NCI-H510A (cell line): Measurements from ENCODE around the gene CCDC85C.

ENCODE experiments used
- DNase-seq: peaks from one replicate; lab custom pipeline; 2025; lab: John Stamatoyannopoulos, UW

Gene CCDC85C

DNA sequence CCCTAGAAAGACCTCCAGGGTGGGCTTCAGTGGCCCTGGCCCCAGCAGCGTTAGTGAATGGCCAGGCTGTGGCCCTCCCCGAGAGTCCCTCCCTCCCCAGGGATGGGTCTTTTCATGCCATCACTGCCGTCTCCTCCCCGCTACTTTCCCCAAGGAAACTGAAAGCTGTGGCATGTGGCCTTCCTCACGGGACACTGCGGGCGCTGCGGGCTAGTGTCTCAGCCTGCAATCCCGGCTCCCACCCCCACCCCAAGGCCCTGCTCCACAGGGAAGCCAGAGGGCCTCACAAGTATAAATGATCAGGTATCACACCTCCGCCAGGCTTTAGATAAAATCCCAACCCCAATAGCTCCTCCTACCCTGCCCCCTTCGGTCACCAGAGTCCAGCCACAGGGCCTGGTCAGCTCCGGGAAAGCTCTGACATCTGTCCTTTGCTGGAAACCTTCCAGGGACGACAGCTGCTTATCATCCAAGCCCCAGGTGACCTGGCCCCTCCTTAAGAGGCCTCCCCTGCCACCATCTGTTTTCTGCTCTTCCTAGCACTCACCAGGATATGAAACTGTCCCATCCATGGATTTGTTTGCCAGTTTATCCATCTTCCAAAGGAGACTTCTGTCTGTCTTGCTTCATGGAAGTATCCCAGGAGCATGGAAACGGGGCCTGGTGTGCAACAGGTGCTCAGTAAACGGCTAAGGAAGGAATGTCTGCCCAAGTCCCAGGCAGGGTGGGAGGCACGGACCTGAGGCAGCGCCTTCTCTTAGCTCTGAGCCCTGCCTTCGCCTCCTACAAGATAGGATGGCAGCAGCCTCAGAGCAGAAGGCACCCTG lies 31.6 kb downstream of the CCDC85C start:
- no peak for DNase-seq

DNA sequence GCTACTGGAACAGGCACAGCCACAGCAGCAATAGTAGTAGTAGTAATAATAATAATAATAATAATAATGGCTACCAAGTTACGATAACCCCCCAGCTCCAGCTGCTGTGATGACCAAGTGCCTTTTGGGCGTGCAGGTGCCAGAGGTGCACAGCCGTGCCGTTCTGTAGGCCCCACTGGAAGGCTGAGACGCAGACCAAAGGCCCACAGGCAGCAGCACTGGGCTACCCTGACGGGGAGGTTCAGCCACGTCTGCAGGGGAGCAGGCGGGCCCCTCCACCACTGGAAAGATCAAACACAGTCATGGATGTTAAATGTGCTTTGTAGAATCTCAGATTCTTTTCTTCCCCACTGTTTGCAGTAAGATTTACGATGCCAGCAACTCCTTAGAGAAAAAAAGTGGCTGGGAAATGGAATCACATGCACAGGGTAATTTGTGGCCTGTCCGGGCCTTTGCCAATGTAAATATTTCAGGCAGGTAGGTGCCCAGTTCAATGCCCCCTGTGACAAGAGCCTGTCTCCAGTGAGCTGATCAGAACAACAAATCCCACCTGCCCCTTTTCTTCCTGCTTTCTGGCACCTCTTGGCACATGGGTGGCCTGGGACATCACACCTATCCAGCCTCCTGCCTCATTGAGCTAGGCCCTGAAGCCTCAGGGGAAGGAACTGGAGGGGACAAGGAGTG lies 32.6 kb downstream of the CCDC85C start:
- no peak for DNase-seq

DNA sequence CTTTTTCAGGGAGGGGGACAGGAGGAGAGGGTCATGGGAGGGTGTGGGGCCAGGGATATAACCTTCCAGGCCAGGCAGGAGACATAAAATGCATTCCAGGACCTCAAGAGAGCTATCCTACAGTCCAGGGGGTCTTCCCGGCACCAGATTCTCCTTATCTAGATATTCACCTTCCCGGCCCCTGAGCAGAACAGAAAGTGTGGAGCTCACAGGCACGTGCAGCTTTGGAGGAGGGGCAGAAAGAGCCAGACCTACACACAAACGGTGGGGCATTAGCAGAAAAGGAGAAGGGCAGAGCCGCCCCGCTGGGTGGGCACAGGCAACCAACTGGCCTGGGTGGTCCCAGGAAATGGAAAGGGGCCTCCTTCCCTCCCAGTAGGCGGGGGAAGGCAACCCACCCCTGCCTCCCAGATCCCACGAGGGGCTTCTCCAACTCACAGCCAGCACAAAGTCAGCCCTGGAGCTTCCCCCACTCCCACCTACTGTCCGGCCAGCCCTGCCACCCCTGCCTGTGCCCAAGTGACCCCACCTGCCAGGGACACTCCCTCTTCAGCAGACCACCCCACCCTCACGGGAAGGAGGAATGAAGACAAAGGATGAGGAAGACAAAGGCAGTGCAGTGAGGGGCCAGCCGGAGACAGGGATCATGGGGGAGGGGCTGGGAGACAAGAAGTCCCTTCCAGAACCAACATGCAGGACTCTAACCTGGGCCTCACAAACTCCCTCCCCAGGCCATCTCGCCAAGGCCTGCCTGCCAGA lies 33.3 kb downstream of the CCDC85C start:
- no peak for DNase-seq

DNA sequence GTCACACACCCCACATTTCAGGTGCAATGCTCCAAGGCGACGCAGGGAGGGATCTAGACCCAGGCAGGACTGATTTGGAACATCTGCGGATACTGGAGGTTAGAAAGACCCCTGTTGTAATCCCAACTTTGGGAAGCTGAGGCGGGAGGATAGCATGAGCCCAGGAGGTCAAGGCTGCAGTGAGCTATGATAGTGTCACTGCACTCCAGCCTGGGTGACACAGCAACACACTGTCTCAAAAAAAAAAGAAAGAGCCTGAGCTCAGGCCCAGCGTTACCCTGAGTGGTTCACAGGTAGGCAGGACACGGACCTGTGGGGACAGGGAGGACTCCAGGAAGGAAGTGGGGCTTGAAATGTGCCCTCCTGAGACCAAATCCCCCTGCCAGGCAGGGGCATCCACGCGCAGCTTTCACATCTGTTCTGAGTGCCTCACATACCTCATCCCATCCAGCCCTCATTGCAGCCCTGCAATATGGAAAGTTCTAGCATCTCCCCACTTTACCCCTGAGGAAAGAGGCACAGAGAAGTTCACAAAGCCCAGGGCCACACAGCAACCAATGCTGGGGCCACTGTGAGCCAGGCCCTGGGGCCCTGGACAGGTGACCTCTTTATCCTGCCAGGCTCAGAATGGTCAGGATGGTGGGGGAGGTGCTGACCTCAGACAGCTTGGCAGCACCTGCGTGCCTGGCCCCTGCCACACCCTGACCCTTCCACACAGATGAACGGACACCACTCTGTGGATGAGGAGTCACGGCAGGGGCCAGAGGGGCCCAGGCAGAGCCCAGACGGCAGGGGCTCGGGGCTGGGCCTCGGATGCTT lies 34.1 kb downstream of the CCDC85C start:
- DNase-seq: no peak

DNA sequence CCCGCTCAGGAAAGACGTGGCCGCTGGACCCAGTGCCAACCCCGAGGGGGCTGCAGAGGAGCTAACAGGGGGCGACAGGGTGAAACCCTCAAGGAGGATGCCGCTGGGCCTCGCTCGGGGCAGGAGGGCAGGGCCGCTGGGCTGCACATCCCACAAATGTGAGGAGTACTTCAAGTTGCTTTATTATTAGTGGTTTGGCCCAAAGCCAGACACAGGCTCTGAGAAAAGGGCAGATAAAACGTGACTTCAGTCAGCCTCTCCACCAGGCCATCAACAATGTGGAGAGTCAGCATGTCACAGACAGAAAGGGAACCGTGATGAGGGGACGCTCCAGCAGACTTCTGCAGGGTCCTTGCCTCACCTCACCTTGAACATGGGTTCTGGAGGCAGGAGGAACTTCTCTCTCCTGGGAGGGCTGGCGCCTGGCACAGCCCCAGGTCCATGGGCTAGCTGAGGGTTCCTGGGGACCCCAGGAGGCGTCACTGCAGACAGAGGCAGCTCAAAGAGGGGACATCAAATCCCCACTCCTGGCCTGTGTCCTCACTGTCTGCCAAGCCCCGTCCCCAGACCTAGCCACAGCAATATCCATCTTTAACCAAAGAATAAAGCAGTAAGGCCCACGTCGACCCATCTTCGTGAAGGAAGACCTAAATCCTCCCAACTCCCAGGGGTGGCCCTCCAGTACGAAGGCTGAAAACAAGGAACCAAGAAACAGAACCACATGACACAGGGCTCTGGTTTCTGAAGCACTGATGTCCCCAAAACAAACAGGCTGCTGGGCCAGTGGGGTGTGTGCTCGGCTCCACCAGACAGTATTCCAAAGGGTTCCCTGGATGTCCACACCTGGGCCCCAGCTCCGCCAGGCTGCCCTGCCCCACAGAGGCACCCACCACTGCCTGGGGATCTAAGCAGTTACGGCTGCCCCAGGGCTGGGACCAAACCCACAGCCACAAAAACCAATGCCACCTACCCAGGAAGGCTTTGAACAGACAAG lies 35.1 kb downstream of the CCDC85C start:
- DNase-seq: peak; percentile 72

DNA sequence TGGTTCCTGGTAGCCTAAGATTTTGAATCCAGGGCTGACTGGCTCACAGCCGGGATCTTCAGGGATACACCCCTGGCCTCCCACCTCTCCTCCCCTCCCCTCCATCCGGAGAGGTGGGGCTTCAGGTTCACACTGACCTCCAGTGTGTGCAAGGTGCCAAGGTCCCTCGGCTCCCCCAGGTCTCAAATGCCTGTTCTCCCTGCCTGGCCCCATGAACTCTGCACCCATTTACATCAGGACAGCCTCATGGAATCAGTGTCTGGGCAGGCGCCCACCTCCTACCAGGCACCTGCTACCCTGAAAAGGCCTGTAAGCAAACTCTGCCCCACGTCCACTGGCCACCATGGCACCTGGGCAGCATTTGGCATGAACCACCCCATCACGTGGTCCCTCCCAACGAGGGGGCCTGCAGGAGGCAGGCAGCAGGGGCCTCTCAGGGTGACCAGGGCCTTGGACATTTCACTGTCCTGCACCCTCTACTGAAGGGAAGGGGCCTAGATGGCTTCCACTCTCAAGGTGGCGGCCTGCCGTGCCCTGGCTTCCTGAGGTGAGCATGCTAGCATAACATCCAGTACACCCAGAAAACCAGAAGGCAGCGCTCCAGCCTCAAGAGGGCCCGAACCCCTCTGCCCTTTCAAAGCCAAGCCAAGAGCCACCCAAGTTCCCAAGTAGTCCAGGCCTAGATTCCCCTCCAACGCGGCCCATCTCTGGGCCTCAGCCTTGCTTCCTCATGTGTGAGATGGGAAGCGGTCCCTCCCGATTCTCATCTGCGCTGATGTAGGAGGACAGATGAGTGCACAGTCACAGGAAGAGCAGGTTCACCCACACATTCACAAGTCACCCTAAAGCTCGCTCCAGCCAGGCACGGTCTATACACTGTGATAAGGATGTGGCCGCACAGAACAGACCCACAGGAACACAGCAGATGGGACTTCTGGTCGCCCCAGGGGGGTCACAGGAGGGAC lies 37.3 kb downstream of the CCDC85C start:
- no peak for DNase-seq

DNA sequence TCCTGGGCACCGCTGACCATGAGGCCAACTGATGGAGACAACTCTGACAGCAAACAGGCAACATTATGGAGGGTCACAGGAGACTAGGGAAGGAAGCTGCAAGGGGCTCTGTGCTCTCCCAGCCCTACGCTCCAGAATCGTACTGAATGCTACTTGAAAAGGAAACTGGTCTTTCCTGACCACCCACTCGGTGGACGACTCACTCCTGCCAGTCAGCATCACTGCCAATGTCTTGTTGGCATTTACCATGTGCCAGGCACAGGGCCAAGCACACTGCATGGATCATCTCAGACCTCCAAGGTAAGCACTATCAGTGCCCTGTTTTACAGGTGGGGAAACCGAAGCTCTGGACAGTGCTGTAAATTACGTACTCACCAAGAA lies 38.0 kb downstream of the CCDC85C start:
- DNase-seq: no peak

DNA sequence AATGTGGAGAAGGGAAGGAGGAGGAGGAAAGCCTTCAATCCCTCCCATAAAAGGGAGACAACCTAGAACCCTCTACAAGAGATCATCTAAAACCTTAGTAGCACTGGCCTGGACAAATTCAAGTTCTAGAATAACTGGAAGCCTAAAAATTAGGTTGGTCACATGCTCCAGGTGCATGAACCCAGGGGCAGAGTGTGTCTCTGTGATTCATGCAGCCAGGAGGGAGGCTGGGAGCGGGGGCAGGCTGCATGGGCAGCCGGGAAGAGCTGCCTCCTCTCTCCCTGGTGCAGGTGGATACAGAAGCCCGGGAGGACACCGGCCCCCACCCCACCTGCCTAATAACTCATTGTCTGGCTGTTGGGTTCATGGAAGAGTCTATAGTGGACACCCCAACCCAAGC lies 38.6 kb downstream of the CCDC85C start:
- no peak for DNase-seq

DNA sequence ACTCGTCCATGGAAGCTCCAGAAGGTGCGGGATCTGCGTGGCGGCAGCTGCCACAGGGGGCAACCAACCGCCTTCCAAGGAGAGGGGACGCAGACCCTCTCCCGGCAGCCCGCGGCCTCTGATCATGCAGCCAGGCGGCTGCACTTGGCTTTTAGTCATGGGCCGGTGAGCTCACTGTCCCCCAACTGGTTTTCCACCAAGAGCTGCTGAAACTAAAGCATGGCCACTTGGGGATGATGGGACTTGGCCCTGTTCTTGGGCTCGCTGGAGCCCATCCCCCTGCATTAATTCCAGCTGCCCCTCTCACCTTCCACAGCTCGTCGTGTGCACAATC lies 39.1 kb downstream of the CCDC85C start:
- DNase-seq: no peak

DNA sequence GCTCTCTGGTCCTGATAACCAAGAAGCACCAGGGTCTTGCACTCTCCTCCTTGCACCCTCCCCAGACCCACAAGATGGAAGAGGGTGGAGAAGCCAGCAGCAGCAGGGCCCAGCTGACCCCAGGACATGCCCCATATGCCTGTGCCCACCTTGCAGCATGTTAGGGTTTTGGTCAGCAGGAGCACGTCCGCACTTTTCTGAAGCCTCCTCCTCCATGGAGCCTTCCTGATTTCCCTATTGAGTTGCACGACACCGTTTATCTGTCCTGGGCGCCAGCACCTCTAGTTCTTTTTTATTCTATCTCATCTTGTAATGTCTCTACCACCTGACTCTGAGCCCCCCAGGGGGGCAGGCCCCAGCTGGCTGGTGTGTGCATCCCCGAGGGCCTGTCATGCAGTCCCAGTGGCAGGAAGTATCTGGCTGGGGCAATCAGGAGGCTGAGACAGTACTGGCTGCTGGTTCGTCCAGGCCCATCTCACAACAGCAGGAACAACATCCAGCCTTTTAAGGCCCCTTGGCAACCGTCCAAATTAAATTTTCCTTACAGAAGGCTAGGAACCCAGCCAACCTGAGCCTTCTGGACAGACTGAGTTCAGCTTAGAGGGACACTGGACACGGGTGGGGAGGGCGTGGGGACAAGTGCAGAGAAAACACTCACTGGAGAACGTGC lies 39.6 kb downstream of the CCDC85C start:
- peak; percentile 39 for DNase-seq

DNA sequence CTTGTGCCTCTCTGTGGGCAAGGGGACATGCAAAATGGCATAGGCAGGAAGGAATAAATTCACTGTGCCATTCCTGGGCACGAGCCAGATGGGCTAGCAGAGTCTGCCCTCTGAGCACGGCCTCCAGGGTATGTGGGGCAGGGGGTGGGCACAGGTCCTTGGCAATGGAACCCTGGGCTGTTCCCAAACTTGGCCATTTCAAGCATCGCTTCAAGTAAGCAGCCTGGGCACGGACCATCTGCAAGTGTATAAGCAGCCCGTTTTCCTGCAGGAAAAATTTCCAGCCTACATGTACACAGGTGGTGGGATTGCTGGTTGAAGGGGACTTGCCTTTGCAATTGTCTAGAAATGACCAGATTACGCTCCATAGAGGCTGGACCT lies 40.3 kb downstream of the CCDC85C start:
- no peak for DNase-seq

DNA sequence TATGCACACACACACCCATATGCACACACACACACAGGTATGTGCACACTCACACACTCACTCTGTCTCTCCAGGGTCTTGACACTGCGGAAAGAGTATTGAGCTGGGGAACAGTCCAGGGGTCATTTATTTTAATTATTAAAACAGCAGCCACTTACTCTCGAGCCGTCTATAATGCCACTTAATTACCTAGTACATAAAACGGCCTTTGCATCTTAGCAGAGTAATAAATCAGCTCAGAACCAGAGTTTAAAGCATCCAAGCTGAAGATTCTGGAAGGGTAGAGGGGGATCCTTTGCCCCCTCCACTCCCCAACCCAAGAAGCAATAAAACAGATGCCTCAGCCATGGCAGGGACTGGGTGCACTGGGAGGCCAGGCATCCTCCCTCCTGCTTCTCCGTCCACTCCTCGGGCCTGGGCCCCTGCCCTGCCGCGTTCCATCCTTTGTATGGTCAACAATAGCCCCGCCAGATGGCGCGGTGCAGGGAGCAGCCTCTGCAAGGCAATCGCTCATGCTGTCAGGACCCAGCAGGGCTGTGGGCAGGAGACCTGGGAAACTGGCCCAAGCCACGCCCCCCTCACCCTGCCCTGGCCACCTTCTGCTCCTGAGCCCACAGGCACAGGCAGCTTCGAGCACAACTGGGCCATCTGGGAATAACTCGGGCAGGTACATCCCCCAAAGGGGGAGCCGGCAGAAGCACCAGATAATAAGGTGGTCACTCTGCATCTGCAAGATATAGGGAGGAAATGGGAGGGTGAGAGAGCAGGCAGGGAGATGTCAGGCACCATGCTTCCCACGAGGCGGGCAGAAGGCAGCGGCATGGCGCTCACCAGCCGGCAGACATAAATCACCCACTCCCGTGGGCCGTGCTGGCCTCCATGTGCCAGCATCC lies 40.9 kb downstream of the CCDC85C start:
- DNase-seq: peak; percentile 90

DNA sequence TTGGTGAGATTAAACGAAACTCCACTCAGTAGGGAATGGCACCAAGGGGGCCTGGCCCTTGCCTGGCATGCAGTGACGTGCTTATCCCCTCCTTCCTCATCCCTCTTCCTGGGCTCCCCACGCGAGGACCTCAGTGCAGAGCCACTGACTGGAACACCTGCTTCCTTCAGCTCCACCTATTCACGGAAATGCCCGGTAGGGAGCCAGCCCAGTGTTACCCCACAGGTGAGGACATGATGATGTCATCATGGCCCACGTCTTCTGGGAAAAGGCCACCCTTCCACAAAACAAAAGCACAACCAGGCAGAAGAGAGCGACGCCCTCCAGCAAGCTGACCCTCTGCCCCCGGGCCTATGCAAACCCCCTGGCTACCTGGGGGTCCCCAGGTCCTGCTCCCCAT lies 42.1 kb downstream of the CCDC85C start:
- DNase-seq: no peak

DNA sequence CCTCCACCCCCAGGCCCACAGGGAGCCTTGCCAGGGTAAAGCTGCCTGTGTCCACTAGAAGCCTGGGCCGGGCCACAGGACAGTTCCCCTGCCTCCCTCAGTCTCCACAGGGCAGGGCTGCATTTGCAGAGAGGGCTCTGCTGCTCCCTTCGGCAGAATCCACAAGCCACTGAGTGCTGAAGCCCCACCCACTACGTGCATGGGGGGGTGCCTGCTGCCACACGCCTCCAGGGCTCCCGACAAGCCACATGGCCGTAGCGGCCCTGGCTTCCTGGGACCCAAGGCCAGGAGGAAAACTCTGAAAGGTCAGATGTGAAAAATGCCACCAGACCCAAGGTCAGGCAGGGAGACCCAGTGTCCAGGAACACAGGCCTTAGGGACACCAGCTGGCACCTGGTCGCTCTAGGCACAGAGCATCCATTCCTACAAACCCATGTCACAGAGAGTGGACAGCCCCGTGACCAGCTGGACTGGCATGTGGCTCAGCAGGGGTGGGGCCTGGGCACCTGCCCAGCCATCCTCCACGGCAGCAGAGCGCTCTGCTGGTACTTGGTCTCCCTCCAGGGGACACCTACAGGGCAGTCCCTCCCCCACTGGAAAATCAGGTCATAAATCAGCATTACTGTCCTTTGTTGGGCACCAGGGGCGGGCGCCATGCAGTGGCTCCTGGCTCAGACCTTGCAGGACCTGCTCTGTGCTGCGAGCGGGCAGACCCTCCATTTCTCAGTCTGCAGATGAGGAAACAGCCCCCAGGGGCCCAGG lies 42.9 kb downstream of the CCDC85C start:
- no peak for DNase-seq

DNA sequence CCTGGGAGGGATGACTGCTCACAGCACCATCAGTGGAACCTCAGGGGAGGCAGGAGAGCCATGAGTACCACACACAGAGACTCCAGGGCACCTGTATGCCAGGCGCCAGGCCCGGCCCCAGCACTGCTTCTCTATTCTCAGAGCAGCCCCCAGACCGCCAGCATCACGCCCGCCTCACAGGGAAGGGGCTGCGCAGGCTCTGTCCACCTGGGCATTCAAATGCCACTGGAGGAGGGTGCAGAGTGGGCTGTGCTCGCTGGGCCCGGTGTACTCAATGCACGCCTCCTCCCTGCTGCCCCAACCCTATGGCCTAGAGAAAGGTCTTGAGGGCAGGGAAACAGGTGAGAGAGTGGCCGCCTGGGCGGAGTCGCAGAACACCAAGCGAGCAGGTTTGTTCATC lies 43.6 kb downstream of the CCDC85C start:
- no peak for DNase-seq

DNA sequence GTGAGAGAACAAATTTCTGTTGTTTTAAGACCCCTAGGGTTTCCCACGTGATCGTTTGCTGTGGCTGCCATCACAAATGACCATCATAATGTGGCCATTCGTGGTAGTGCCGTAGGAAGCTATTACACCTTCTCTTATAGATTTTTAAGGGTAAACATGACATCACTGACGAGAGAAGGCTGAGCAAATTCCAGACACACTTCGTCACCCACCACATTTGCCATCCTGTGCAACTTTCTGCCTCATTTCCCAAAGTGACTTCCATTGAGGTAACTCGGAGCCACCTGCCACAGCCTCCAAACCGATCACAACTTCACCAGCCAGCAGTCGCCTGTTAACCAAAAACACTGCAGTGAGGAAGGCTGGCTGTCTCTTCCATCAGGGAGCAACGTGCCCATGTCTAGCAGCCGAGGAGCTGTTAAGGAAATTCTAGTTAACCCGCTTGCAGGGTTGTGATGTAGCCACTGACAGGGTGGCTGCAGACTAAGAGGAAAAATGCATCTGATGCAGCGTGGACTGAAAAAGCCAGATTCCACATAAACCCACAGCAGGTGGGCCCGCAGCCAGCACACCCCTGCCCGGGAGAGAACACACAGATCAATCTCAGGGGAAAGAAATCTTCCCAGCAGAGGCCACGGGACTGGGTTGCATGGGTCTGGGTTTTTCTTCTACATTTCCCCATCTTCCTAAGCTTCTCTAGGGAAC lies 44.6 kb downstream of the CCDC85C start:
- no peak for DNase-seq
